ENCODE data around the gene ARL2BP. TPM values are rescaled to one million over a fixed set of nuclear protein-coding genes. Genes with fewer than 3 reads are reported as not detected.

ARL2BP gene
- total and polyA plus RNA-seq, 2 of the 13 experiments (the other 11 are each of a cell fraction or from before 2014, with no cell fraction given): 64.3 to 67.6 TPM

DNA sequence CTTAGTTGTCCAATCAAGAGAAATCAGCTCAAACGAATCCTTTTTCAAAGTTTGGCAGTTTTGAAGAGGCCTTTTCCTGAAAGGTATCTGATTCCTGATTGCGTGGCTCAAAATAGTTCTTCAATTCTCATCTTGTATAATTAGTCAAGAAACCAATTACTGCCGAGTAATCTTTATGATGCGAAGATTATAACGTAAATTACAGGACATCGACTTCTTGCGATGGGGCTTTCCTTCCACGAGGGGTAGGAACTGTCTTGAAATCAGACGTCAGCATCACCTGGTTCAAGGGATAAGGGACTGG is 644 bp upstream of the ARL2BP start:
- ATAC-seq: peak; percentile 17
- FAIRE-seq: no peak
- TF ChIP-seq FOXJ3 (CRISPR knock-in tag; IDR thresholded peaks at IDR 0.05; ENCODE audit: borderline replicate concordance) (0 out of 2 replicates have a peak, but pooled peaks have one; percentile 4), ZNF367 (CRISPR knock-in tag; IDR thresholded peaks at IDR 0.05; ENCODE audit: borderline replicate concordance) (no peak), ATF4 (CRISPR knock-in tag; IDR thresholded peaks at IDR 0.05) (peak in 1 of 2 experiments; percentile 24; a peak in 1 of 4 replicates), ZNF709 (CRISPR knock-in tag; IDR thresholded peaks at IDR 0.05) (no peak), HOXA9 (CRISPR knock-in tag; IDR thresholded peaks at IDR 0.05; ENCODE audit: borderline replicate concordance) (0 out of 2 replicates have a peak, but pooled peaks have one; percentile 75), ZNF225 (CRISPR knock-in tag; IDR thresholded peaks at IDR 0.05) (no peak), HOXD1 (CRISPR knock-in tag; IDR thresholded peaks at IDR 0.05) (0 out of 2 replicates have a peak, but pooled peaks have one; percentile 10), HOXA7 (CRISPR knock-in tag; IDR thresholded peaks at IDR 0.05) (0 out of 2 replicates have a peak, but pooled peaks have one; percentile 36), MAFK (conservative IDR thresholded peaks at IDR 0.05 in 1 of 2, IDR thresholded peaks at IDR 0.05 in 1 of 2; ENCODE audit: low read length in 2 of 2) (no peak), BATF2 (CRISPR knock-in tag; IDR thresholded peaks at IDR 0.05) (0 out of 2 replicates have a peak, but pooled peaks have one; percentile 71), ZC3H13 (CRISPR knock-in tag; IDR thresholded peaks at IDR 0.05) (peak; percentile 22; the same call in 1 of the 2 replicates), MEF2D (CRISPR knock-in tag; IDR thresholded peaks at IDR 0.05) (peak; percentile 45; the same call in 1 of the 2 replicates), SRY (CRISPR knock-in tag; IDR thresholded peaks at IDR 0.05) (0 out of 2 replicates have a peak, but pooled peaks have one; percentile 11), MLXIP (CRISPR knock-in tag; IDR thresholded peaks at IDR 0.05; ENCODE audit: borderline replicate concordance) (no peak)
- TF ChIP-seq, protein P1, sequence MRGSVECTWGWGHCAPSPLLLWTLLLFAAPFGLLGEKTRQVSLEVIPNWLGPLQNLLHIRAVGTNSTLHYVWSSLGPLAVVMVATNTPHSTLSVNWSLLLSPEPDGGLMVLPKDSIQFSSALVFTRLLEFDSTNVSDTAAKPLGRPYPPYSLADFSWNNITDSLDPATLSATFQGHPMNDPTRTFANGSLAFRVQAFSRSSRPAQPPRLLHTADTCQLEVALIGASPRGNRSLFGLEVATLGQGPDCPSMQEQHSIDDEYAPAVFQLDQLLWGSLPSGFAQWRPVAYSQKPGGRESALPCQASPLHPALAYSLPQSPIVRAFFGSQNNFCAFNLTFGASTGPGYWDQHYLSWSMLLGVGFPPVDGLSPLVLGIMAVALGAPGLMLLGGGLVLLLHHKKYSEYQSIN (CRISPR knock-in tag; IDR thresholded peaks at IDR 0.05; ENCODE audit: borderline replicate concordance): 0 out of 2 replicates have a peak, but pooled peaks have one; percentile 45

More for the DNA sequence above, 644 bp upstream of the ARL2BP start:
- BruUV-seq (replicated peaks): TSS peak; percentile 87
- WGBS (ENCODE audit: low lambda C conversion rate): 10% methylated on average over 9 of the region's 9 CpGs
- H3K9me3 ChIP-seq (ENCODE audit: low read length): no peaks in the 10 kb centered on the region
- H3K9ac ChIP-seq (ENCODE audit: insufficient read depth, low read depth, low read length): peak overlapping the region; percentile 65
- H3K4me3 ChIP-seq (replicated peaks in 1 of 3; ENCODE audit: insufficient read depth in 1 of 3, low read depth in 2 of 3, low read length in 3 of 3): peak overlapping the region; percentile 60 to 81 (median 68); a peak in 5 of 6 replicates
- peaks cover 7% of the 10 kb centered on the region for H3K79me2 ChIP-seq (ENCODE audit: insufficient read depth, low read length)
- in situ Hi-C loops (cut with HindIII; ENCODE audit: extremely low pct_ligation_motif_present, low pct_unique_long_range_greater_than_20kb) (no loop called here), intact Hi-C loops (cut with micrococcal nuclease; ENCODE audit: unreplicated experiment) (loop anchor here (2.0 kb wide), 1 partner anchor 56 kb away; no protein-coding TSS in a partner anchor)
- ChIA-PET CTCF (ENCODE audit: low intra/inter-chr PET ratio, low total read pairs) (no interaction called here), POLR2A (interaction anchor here (1.0 to 2.5 kb wide), 13 partner anchors 9 to 619 kb away, joined by 3 to 20 read pairs (median 8); partner anchors contain the start of genes CPNE2, CX3CL1, PSME3IP1 and RSPRY1)
- peaks cover 40% of the 10 kb centered on the region for H3K4me1 ChIP-seq (ENCODE audit: insufficient read depth, low read length)
- H2AFZ ChIP-seq (ENCODE audit: low read length): peak overlapping the region; percentile 70
- no peak for DNase-seq (ENCODE audit: low spot score)
- no peaks in the 10 kb centered on the region for H3K27me3 ChIP-seq (ENCODE audit: control insufficient read depth in 1 of 2, insufficient read depth in 2 of 2, low read length in 2 of 2)
- peak overlapping the region; percentile 52 for H3K27ac ChIP-seq (ENCODE audit: extremely low read length, insufficient read depth, low read length)
- no peaks in the 10 kb centered on the region for H4K20me1 ChIP-seq (ENCODE audit: insufficient read depth, low read length)
- peak overlapping the region; percentile 93 for H3K4me2 ChIP-seq (ENCODE audit: low read depth, low read length)
- H3K36me3 ChIP-seq (replicated peaks in 1 of 2; ENCODE audit: control insufficient read depth in 1 of 2, insufficient read depth in 2 of 2, low read length in 2 of 2): peaks cover 5 to 15% of the 10 kb centered on the region in 2 experiments; a peak in 4 of 5 replicates
